IMR-90 (cell line): Measurements from ENCODE around the gene PEAK3. TPM values are rescaled to one million over a fixed set of nuclear protein-coding genes. Genes with fewer than 3 reads are reported as not detected.

Source experiments
- ATAC-seq: fragments of 200-7000 bp; cut with Tn5 transposase; 2 replicates; pipeline ENCODE4 v1.9.1; 2020; ENCODE audit warnings: low read depth, mild to moderate bottlenecking, moderate library complexity
- BruUV-seq: library from RNA; stranded (reverse); fragments of 400-500 nt; replicated peaks from 2 replicates; lab custom pipeline; 2021; lab: Mats Ljungman, UMichigan
- CTCF ChIA-PET: fragments of 300-600 bp; formaldehyde crosslinking; extraction: SDS; loops from one replicate; lab custom pipeline; 2021; ENCODE audit warnings: antibody characterized with exemption; lab: Yijun Ruan, JAX
- POLR2A ChIA-PET: fragments of 300-600 bp; sonication (Branson Sonifier 250); formaldehyde crosslinking; loops from one replicate; lab custom pipeline; 2022; ENCODE audit warnings: antibody characterized with exemption; ENCODE audit not compliant: unreplicated experiment; lab: Charles Lee
- DNase-seq: peaks from one replicate; pipeline ENCODE4 v3.0.0; 2013
- H2AFZ ChIP-seq: replicated peaks from 2 replicates; pipeline ENCODE3; 2013; ENCODE audit warnings: low read length, mild to moderate bottlenecking; ENCODE audit not compliant: poor library complexity
- H2AK5ac ChIP-seq: 2 replicates; pipeline ENCODE4 v1.6.1; 2013; ENCODE audit warnings: low read depth, low read length, inconsistent platforms
- H2AK9ac ChIP-seq: replicated peaks from 2 replicates; pipeline ENCODE3; 2013; ENCODE audit warnings: mild to moderate bottlenecking, low read depth, low read length, moderate library complexity; ENCODE audit not compliant: poor library complexity
- H2BK120ac ChIP-seq: 2 replicates; pipeline ENCODE4 v1.6.1; 2013; ENCODE audit warnings: low read depth, low read length, inconsistent platforms
- H2BK15ac ChIP-seq: 3 replicates; pipeline ENCODE4 v1.6.1; 2013; ENCODE audit warnings: low read depth, low read length, inconsistent platforms
- H2BK20ac ChIP-seq: 2 replicates; pipeline ENCODE4 v1.6.1; 2013; ENCODE audit warnings: low read depth, mild to moderate bottlenecking, inconsistent platforms, low read length, moderate library complexity
- H2BK5ac ChIP-seq: 2 replicates; pipeline ENCODE4 v1.6.1; 2013; ENCODE audit warnings: mild to moderate bottlenecking, low read depth, low read length, inconsistent platforms; ENCODE audit not compliant: poor library complexity, severe bottlenecking
- H3K14ac ChIP-seq: replicated peaks from 2 replicates; pipeline ENCODE4 v1.6.1; 2013; ENCODE audit warnings: low read depth, low read length, inconsistent platforms
- H3K18ac ChIP-seq: 2 replicates; pipeline ENCODE4 v1.6.1; 2013; ENCODE audit warnings: low read depth, low read length, control low read depth
- H3K23ac ChIP-seq: 2 replicates; pipeline ENCODE4 v1.6.1; 2013; ENCODE audit warnings: low read depth, low read length, inconsistent platforms
- H3K27ac ChIP-seq: 2 replicates; pipeline ENCODE4 v1.5.1; 2013; ENCODE audit warnings: mild to moderate bottlenecking, control low read depth, low read length; ENCODE audit not compliant: insufficient read depth
- H3K27me3 ChIP-seq: 2 replicates; pipeline ENCODE4 v1.6.1; 2013; ENCODE audit warnings: low read length; ENCODE audit not compliant: control insufficient read depth, insufficient read depth
- H3K36me3 ChIP-seq: 2 replicates; pipeline ENCODE4 v1.6.1; 2013; ENCODE audit warnings: low read length, mixed read lengths; ENCODE audit not compliant: control insufficient read depth, insufficient read depth
- H3K4ac ChIP-seq: 2 replicates; pipeline ENCODE4 v1.6.1; 2013; ENCODE audit warnings: low read depth, low read length, inconsistent platforms
- H3K4me1 ChIP-seq: 2 replicates; pipeline ENCODE4 v1.6.1; 2013; ENCODE audit warnings: low read length, mixed read lengths; ENCODE audit not compliant: control insufficient read depth, insufficient read depth
- H3K4me2 ChIP-seq: 2 replicates; pipeline ENCODE4 v1.6.1; 2013; ENCODE audit warnings: low read depth, mild to moderate bottlenecking, control low read depth, low read length, moderate library complexity
- H3K4me3 ChIP-seq: 2 replicates; pipeline ENCODE4 v1.5.1; 2013; ENCODE audit warnings: low read depth, mild to moderate bottlenecking, control low read depth, low read length, moderate library complexity; ENCODE audit not compliant: insufficient read depth
- H3K56ac ChIP-seq: 2 replicates; pipeline ENCODE4 v1.6.1; 2013; ENCODE audit warnings: low read length, inconsistent platforms; ENCODE audit not compliant: insufficient read depth; ENCODE audit errors: extremely low read depth
- H3K79me1 ChIP-seq, 2 experiments: 2 replicates each; pipeline ENCODE4 v1.6.1; 2013; ENCODE audit warnings: low read length in 2 of 2, inconsistent platforms in 1 of 2, low read depth in 1 of 2
- H3K9ac ChIP-seq: 2 replicates; pipeline ENCODE4 v1.6.1; 2013; ENCODE audit warnings: low read depth, low read length, control low read depth
- H3K9me1 ChIP-seq: 2 replicates; pipeline ENCODE4 v1.6.1; 2013; ENCODE audit warnings: low read length, inconsistent platforms; ENCODE audit not compliant: insufficient read depth
- H3K9me3 ChIP-seq: 2 replicates; pipeline ENCODE4 v1.6.1; 2013; ENCODE audit warnings: low read length; ENCODE audit not compliant: control insufficient read depth, insufficient read depth
- H4K20me1 ChIP-seq: 2 replicates; pipeline ENCODE4 v1.6.1; 2013; ENCODE audit warnings: low read length, inconsistent platforms; ENCODE audit not compliant: insufficient read depth
- H4K5ac ChIP-seq: 2 replicates; pipeline ENCODE4 v1.6.1; 2013; ENCODE audit warnings: mild to moderate bottlenecking, low read depth, low read length, control low read depth
- H4K8ac ChIP-seq, 2 experiments: 2 replicates each; pipeline ENCODE4 v1.6.1; 2013; ENCODE audit warnings: low read depth in 2 of 2, low read length in 2 of 2, control low read depth in 1 of 2, inconsistent platforms in 1 of 2
- H4K91ac ChIP-seq: 2 replicates; pipeline ENCODE4 v1.6.1; 2013; ENCODE audit warnings: low read depth, low read length, inconsistent platforms; ENCODE audit not compliant: insufficient read depth
- BHLHE40 ChIP-seq: fragments of 150-350 bp; IDR thresholded peaks from 2 replicates; pipeline ENCODE4 v1.6.1; 2016; ENCODE audit warnings: mild to moderate bottlenecking, low read depth, low read length
- CEBPB ChIP-seq: IDR thresholded peaks from 2 replicates; pipeline ENCODE4 v1.6.1; 2012; ENCODE audit warnings: low read depth, low read length, improper control_type of control experiment
- CHD1 ChIP-seq: IDR thresholded peaks from 2 replicates; pipeline ENCODE4 v1.6.1; 2012; ENCODE audit warnings: low read depth, low read length, improper control_type of control experiment
- FOS ChIP-seq: fragments of 150-350 bp; IDR thresholded peaks from 2 replicates; pipeline ENCODE4 v1.6.1; 2016; ENCODE audit warnings: low read depth, low read length
- MAFK ChIP-seq: IDR thresholded peaks from 2 replicates; pipeline ENCODE4 v1.6.1; 2012; ENCODE audit warnings: low read depth, low read length, improper control_type of control experiment
- MAZ ChIP-seq: IDR thresholded peaks from 2 replicates; pipeline ENCODE4 v1.6.1; 2012; ENCODE audit warnings: low read depth, mild to moderate bottlenecking, low read length, improper control_type of control experiment, moderate library complexity, borderline replicate concordance
- MXI1 ChIP-seq: IDR thresholded peaks from 2 replicates; pipeline ENCODE4 v1.6.1; 2012; ENCODE audit warnings: low read depth, mild to moderate bottlenecking, low read length, moderate library complexity, borderline replicate concordance
- NFE2L2 ChIP-seq: fragments of 150-350 bp; IDR thresholded peaks from 2 replicates; pipeline ENCODE4 v1.6.1; 2016; ENCODE audit warnings: low read depth, mild to moderate bottlenecking, low read length
- RCOR1 ChIP-seq: IDR thresholded peaks from 2 replicates; pipeline ENCODE4 v1.6.1; 2012; ENCODE audit warnings: mild to moderate bottlenecking, low read length, improper control_type of control experiment; ENCODE audit not compliant: insufficient replicate concordance
- SMC3 ChIP-seq: fragments of 150-350 bp; IDR thresholded peaks from 2 replicates; pipeline ENCODE4 v1.6.1; 2016; ENCODE audit warnings: low read depth, mild to moderate bottlenecking, antibody characterized with exemption, low read length, moderate library complexity
- WGBS, 2 experiments: methylation state at CpG; one replicate each; pipeline versions ENCODE4 v1.1.5 to v1.1.7; 2013; ENCODE audit warnings: missing lambda C conversion rate in 2 of 2; ENCODE audit not compliant: insufficient read length in 1 of 2; ENCODE audit errors: extremely low coverage in 2 of 2; 5-methylcytosine and 5-hydroxymethylcytosine counted together
- dilution Hi-C: fragments of 300-500 bp; cut with HindIII; formaldehyde crosslinking; loops from one replicate; pipeline ENCODE4 v1.14.3; 2018; ENCODE audit warnings: low sequenced_read_pairs; ENCODE audit not compliant: unreplicated experiment
- in situ Hi-C: fragments of 300-500 bp; cut with MboI; formaldehyde crosslinking; loops from 3 replicates; pipeline ENCODE4 v1.14.3; 2019; ENCODE audit warnings: low sequenced_read_pairs, inconsistent platforms, mixed read lengths
- intact Hi-C: fragments of 100-400 bp; cut with micrococcal nuclease; formaldehyde crosslinking; loops from 2 replicates; pipeline ENCODE4 v1.10.0; 2022
- polyA plus RNA-seq, 3 experiments: library from polyadenylated mRNA; depleted of rRNA; stranded (reverse); fragments of >200 nt; gene quantifications; 2 replicates each; pipeline ENCODE4 v1.2.3, GENCODE V29; 2012; ENCODE audit warnings: low replicate concordance in 1 of 3
- total RNA-seq: library from RNA; depleted of rRNA; stranded (reverse); fragments of >200 nt; gene quantifications from 2 replicates; pipeline ENCODE4 v1.2.3, GENCODE V29; 2012
- TF ChIP-seq, protein P1 (sequence below): fragments of 150-350 bp; IDR thresholded peaks from 2 replicates; pipeline ENCODE4 v1.6.1; 2017; ENCODE audit warnings: mild to moderate bottlenecking, antibody characterized with exemption, low read length, low read depth
- TF ChIP-seq, protein P2 (sequence below): conservative IDR thresholded peaks from 2 replicates; pipeline ENCODE4 v1.5.1; 2012; ENCODE audit warnings: mild to moderate bottlenecking, low read depth, low read length, improper control_type of control experiment

Gene PEAK3
- total and polyA plus RNA-seq, 2 of the 4 experiments (the other 2 are of a cell fraction) = under 0.01 to 0.09 TPM

DNA sequence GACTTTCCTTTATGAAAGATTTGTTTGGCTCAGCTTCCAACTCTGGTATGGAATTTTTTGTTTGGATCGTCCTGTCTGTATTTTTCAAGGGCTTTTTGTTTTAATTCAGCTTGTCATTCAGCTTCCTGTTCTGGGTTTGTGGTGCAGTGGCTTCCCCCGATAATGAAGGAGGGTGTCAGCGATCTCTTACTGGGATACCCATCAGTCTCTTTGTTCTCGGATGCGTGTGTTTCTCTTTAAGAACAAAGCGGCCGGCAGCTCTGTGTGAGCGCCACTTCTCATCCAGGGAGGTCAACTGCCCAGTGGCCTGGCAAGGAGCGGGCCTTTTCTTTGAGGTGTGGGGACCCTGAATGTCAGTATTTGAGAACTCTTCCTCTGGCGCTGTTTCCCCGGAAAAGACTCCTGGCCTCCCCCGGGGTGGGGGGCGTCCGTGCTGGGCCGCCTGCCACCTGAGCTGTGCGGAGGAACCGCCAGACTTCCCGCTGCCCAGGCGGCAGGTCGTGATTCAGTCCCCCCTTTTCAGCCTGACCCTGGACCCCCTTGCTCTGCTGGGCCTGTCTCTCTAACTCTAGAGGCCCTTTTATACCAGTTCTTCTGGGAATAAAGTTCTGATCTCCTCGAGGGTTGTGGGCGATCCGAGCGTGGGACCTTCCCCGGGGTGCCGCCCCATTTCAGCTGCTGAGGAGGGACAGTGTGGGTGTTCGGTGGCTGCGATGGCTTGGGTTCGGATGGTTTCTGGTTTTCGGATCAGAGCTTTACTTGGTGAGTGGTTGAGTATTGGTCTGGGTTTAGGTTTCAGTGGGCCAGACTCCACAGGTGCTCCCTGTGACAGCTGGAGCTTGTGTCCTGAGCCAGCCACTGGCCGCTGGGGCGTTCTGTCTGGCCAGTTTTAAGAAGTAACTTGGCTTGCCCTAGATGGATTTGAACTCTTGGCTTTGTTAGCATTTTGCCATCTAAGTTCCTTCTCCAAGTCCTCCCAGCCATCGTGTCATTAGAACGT is 41.9 kb downstream of the PEAK3 start:
- Histone ChIP-seq H3K9me1 (peaks cover 13% of the 10 kb centered on the region), H2BK20ac (no peak overlapping the region), H3K4ac (peak overlapping the region; percentile 14), H3K56ac (peak overlapping the region; percentile 60; the same call in 1 of the 2 replicates), H4K8ac (peak overlapping the region in 1 of 2 experiments; percentile 20; a peak in 1 of 4 replicates), H2AFZ (peak overlapping the region; percentile 16), H2BK15ac (no peak overlapping the region), H4K91ac (no peak overlapping the region; the same call in 1 of the 2 replicates), H3K23ac (peak overlapping the region; percentile 86; the same call in 1 of the 2 replicates), H2AK5ac (peak overlapping the region; percentile 23; the same call in 1 of the 2 replicates), H3K4me3 (peak overlapping the region; percentile 25), H3K27me3 (no peaks in the 10 kb centered on the region), H3K18ac (no peak overlapping the region), H3K4me1 (peaks cover 20% of the 10 kb centered on the region), H3K36me3 (peaks cover 27% of the 10 kb centered on the region), H3K9me3 (no peaks in the 10 kb centered on the region), H4K20me1 (peaks cover 72% of the 10 kb centered on the region), H2AK9ac (peak overlapping the region; percentile 92), H3K27ac (peak overlapping the region; percentile 58), H3K79me1 (peaks cover 4 to 62% of the 10 kb centered on the region in 2 experiments; a peak in 2 of 4 replicates), H4K5ac (no peak overlapping the region), H2BK120ac (no peak overlapping the region), H3K14ac (peak overlapping the region; percentile 48), H3K4me2 (peak overlapping the region; percentile 63), H2BK5ac (peak overlapping the region; percentile 11), H3K9ac (peak overlapping the region; percentile 54)
- no TSS peak for BruUV-seq
- dilution Hi-C loops = no loop called here
- ChIA-PET POLR2A (interaction anchor here (1.4 kb wide), 1 partner anchor 30 kb away, joined by 5 read pairs; no protein-coding TSS in a partner anchor), CTCF (interaction anchor here (0.7 to 1.0 kb wide), 3 partner anchors 84 to 371 kb away, joined by 3 to 5 read pairs (median 4); partner anchors contain the start of gene AP3D1)
- intact Hi-C loops = loop anchor here (5.0 kb wide), 1 partner anchor 372 kb away; no protein-coding TSS in a partner anchor
- WGBS, 2 experiments = 16% methylated on average over 10 of the region's 34 CpGs; no CpG with 5 or more reads in 1 of the 2 experiments
- no peak for ATAC-seq
- peak; percentile 48 for DNase-seq
- in situ Hi-C loops = no loop called here
- no peak for TF ChIP-seq MXI1
- TF ChIP-seq MAZ = no peak; the same call in 1 of the 2 replicates
- TF ChIP-seq, protein P1, sequence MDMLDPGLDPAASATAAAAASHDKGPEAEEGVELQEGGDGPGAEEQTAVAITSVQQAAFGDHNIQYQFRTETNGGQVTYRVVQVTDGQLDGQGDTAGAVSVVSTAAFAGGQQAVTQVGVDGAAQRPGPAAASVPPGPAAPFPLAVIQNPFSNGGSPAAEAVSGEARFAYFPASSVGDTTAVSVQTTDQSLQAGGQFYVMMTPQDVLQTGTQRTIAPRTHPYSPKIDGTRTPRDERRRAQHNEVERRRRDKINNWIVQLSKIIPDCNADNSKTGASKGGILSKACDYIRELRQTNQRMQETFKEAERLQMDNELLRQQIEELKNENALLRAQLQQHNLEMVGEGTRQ = no peak
- no peak for TF ChIP-seq SMC3
- TF ChIP-seq FOS = no peak
- no peak for TF ChIP-seq CHD1
- no peak for TF ChIP-seq MAFK
- no peak for TF ChIP-seq NFE2L2
- no peak for TF ChIP-seq CEBPB
- TF ChIP-seq BHLHE40 = no peak
- TF ChIP-seq, protein P2, sequence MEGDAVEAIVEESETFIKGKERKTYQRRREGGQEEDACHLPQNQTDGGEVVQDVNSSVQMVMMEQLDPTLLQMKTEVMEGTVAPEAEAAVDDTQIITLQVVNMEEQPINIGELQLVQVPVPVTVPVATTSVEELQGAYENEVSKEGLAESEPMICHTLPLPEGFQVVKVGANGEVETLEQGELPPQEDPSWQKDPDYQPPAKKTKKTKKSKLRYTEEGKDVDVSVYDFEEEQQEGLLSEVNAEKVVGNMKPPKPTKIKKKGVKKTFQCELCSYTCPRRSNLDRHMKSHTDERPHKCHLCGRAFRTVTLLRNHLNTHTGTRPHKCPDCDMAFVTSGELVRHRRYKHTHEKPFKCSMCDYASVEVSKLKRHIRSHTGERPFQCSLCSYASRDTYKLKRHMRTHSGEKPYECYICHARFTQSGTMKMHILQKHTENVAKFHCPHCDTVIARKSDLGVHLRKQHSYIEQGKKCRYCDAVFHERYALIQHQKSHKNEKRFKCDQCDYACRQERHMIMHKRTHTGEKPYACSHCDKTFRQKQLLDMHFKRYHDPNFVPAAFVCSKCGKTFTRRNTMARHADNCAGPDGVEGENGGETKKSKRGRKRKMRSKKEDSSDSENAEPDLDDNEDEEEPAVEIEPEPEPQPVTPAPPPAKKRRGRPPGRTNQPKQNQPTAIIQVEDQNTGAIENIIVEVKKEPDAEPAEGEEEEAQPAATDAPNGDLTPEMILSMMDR = no peak
- no peak for TF ChIP-seq RCOR1
